ENCODE results near the gene COX6B2. TPM values are rescaled to one million over a fixed set of nuclear protein-coding genes. Genes with fewer than 3 reads are reported as not detected.

COX6B2 gene
- total RNA-seq, 1 donor from 2014 or later, result 0.56 TPM

- peak; percentile 15 for ATAC-seq
These were observed 29.0 kb upstream of the COX6B2 start for GRCh38 chr19:55383279-55384130.

- ATAC-seq, result no peak
These were observed 28.1 kb upstream of the COX6B2 start for GRCh38 chr19:55382522-55383054.

- ATAC-seq, result no peak
These were observed 27.5 kb upstream of the COX6B2 start for GRCh38 chr19:55382013-55382412.

GRCh38 chr19:55379174-55379573 lies 24.7 kb upstream of the COX6B2 start:
- ATAC-seq, result no peak

- ATAC-seq, result no peak
These were observed 23.0 kb upstream of the COX6B2 start for GRCh38 chr19:55377356-55378131.

GRCh38 chr19:55376241-55376933 lies 21.9 kb upstream of the COX6B2 start, which contains the start of gene TMEM190:
TSS of gene TMEM190 (plus strand) at chr19:55376826. CDS start at chr19:55376854, 28 bp downstream.
- ATAC-seq, result peak; percentile 22

GRCh38 chr19:55373993-55374757 lies 19.7 kb upstream of the COX6B2 start:
- ATAC-seq, result no peak

GRCh38 chr19:55373306-55373992 lies 18.9 kb upstream of the COX6B2 start:
- ATAC-seq, result peak; percentile 16

- ATAC-seq, result no peak
These were observed 18.0 kb upstream of the COX6B2 start for GRCh38 chr19:55372316-55373081.

- ATAC-seq, result no peak
These were observed 15.9 kb upstream of the COX6B2 start, which contains the start of gene IL11 for GRCh38 chr19:55370305-55370988. TSS of gene IL11 (minus strand) at chr19:55370463. CDS start at chr19:55370310, 153 bp downstream.

- ATAC-seq, result peak; percentile 2
These were observed 15.3 kb upstream of the COX6B2 start for GRCh38 chr19:55369653-55370304.

GRCh38 chr19:55368701-55369563 lies 14.4 kb upstream of the COX6B2 start:
- peak; percentile 31 for ATAC-seq

- no peak for ATAC-seq
These were observed 13.6 kb upstream of the COX6B2 start for GRCh38 chr19:55368106-55368505.

- no peak for ATAC-seq
These were observed 12.3 kb upstream of the COX6B2 start for GRCh38 chr19:55366790-55367189.

GRCh38 chr19:55365964-55366363 lies 11.4 kb upstream of the COX6B2 start:
- ATAC-seq, result no peak

GRCh38 chr19:55365245-55365644 lies 10.7 kb upstream of the COX6B2 start:
- ATAC-seq, result no peak

GRCh38 chr19:55362990-55363716 lies 8.6 kb upstream of the COX6B2 start, which contains the start of gene GARIN5B:
TSS of gene GARIN5B (minus strand) at chr19:55363260. CDS start at chr19:55363066, 194 bp downstream.
- no peak for ATAC-seq

All from esophagus mucosa (tissue), 1 donor.